ENCODE measurements around the gene ADGRE2.

GRCh38 chr19:14699641-14700040 lies 78.7 kb downstream of the ADGRE2 start:
- TF ChIP-seq CTCF (IDR thresholded peaks at IDR 0.05; ENCODE audit: borderline replicate concordance, extremely low read depth, low read length, poor library complexity, severe bottlenecking): no peak
- TF ChIP-seq EZH2 (IDR thresholded peaks at IDR 0.05; ENCODE audit: borderline replicate concordance, low read depth, low read length, severe bottlenecking): no peak
